ENCODE results near the gene CAMK1D.

The CAMK1D gene

DNA sequence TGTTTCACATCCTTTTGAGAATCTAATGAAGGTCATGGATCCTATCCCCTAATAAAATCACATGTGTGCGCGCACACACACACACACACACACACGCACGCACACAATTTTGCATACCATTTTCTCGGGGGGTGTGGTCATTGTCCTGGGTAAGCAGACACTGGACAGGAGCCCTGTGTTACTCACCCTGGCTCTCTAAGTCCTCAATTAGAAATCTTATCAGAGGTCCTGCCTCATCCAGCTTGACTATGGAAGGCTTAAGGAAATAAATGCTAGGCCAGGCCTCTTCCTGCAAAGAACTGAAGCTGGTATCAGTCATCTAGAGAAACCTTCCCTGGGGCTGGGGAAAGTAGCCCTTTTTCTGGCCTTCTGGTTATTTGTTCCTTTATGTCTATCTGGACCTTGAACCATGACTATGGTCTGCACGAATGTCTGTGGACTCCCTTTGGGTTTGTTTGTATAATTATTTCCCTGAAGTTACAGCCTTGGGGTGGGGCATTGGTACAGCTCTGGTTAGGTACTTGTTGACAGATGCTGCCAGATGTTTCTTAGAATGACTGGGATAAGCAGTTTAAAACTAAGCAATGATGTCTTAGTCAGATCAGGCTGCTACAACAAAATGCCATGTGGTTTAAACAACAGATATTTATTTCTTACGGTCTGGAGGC, 443.7 kb downstream of the CAMK1D start:
- peaks cover 34 to 63% of the 10 kb centered on the region in 2 donors for H3K36me3 Mint-ChIP-seq
- no peak overlapping the region for H3K27ac Mint-ChIP-seq
- DNase-seq, result no peak
- H3K27me3 Mint-ChIP-seq, result no peaks in the 10 kb centered on the region
- H3K4me3 Mint-ChIP-seq, result no peak overlapping the region
- H3K4me1 Mint-ChIP-seq, result no peaks in the 10 kb centered on the region
- no peaks in the 10 kb centered on the region for H3K9me3 Mint-ChIP-seq
- no peak for ATAC-seq (replicated peaks)

DNA sequence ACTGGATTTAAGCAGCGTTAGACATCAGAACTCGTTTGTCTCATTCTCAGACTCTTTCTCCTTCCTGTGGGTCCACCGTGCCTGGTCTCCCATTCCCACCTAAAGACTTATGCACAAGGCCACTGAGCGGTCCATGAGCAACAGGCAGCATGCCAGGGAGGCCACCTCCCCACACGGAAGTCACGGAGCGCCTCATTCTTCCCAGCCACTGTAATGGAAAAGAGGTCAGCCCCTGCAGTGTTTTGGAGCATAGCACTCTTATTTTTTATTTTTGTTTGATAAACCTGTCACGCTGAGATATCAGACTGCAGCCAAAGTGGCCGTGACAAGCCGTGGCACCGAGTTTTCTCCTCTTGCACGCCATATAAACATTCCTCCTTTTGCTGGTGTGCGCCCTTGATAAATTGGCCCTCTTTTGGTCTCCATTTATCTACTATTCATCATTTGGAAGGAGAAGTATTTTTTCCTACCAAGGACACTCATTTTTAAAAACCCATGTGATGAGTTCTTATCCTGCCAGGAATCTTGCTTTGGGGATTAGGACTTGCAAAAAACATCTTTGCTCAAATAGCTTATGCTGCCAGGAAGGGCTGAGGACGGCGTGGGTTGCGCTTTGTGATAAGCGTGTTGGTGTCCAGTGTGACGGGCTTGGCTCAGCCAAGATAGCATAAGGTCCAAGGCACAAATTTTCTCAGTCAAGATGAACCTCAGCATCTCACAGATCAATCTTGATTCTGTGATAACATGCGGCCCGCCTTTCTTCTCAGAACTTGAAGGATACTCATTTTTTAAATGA, 446.2 kb downstream of the CAMK1D start:
- DNase-seq (no peak), ATAC-seq (replicated peaks) (no peak)
- Mint-ChIP-seq H3K27me3 (no peaks in the 10 kb centered on the region), H3K27ac (no peak overlapping the region), H3K4me1 (no peaks in the 10 kb centered on the region), H3K36me3 (peaks cover 37 to 62% of the 10 kb centered on the region in 2 donors), H3K4me3 (no peak overlapping the region), H3K9me3 (no peaks in the 10 kb centered on the region)

DNA sequence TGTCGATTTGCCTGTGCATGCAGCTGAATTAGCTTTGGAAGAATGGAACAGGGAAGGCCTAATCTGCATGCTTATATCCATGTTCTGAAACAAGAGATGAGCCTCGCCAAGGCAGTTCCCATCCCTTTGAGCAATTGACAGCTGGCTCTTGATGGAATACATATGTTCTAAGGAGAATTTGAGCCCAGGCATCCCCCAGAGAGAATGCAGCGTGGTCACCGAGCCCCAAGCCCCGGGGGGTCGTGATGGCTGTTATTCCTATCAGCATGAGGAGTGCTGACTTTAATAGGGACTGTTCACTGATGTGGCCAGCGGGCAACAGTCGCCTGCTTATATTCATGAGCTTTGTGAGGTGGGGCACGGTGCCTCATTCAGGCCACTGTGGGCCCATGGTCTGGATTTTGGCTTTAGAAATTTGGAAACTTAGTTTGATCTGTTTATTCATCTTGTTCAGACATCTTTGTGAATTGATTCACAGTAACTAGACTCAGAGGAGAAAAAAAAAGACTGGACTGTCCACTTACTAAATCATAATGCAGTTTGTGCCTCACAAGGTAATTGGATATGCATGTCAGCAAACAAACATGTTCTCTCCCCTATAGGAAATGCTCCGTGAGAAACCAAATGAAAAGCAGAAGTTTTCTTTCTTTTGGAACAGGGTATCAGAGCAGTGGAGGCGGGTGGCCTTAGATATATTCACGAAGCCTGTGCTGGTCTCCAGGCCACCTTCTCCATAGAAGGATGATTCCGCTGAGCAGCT, 447.2 kb downstream of the CAMK1D start:
- no peaks in the 10 kb centered on the region for H3K4me1 Mint-ChIP-seq
- ATAC-seq (replicated peaks) (no peak), DNase-seq (no peak)
- no peak overlapping the region for H3K27ac Mint-ChIP-seq
- no peak overlapping the region for H3K4me3 Mint-ChIP-seq
- H3K27me3 Mint-ChIP-seq, result no peaks in the 10 kb centered on the region
- H3K9me3 Mint-ChIP-seq, result no peaks in the 10 kb centered on the region
- H3K36me3 Mint-ChIP-seq, result peaks cover 31 to 57% of the 10 kb centered on the region in 2 donors

DNA sequence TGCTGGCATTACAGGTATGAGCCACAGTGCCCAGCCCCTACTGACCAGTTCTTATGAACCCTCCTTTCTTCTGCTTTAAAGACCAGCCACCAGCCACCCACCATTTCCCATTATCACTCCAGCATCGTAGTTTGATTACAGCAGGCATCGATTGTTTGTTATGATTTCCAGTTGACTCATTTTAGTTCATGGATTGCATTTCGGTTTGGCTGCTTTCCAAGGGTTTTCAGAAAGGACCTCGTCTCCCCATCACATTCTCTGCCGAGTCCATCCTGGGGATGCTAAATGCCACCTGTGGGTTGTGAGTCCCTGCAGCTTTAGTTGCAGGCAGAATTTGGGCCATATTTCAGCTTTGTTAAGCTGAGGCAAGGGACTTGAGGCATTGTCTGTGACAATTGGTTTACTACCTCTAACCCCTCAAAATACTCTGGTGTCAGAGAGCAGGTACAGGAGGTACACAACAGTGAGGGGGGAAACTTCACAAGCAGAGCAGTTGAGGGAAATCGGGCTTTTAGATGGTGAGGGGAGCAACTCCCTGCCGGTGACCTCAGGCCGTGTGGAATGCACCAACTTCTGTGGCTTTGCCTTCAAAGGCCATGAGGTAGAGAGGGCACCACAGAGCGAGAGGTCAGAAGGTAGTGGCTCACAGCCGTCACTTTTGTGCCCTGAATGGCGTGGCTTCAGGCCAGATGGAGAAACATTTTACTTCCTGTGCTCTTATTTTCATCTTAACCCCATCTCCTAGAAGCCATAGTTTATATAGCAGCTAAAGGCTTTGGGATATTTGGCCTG, 448.3 kb downstream of the CAMK1D start:
- H3K27ac Mint-ChIP-seq, result no peak overlapping the region

DNA sequence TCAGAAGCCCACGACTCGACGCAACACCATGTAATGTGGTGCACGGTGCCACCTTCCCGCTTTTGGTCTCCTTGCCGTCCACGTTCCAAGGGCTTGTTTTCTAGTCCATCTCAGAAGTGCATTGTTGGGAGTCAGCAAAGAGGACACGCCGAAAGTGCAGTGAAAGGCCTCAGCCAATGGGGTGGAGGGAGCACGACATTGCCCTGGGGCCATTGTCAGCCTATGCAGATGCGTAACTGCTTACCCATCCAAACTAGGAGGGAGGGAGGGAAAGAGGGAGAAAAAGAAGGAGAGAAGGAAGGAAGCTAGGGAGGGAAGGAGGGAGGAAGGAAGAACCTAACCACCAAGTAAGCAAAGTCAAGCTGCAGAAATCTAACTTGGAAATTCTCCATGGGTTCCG, 449.8 kb downstream of the CAMK1D start:
- Mint-ChIP-seq H3K36me3 (peaks cover 26 to 47% of the 10 kb centered on the region in 2 donors), H3K27ac (no peak overlapping the region), H3K4me1 (no peaks in the 10 kb centered on the region), H3K27me3 (no peaks in the 10 kb centered on the region), H3K9me3 (no peaks in the 10 kb centered on the region), H3K4me3 (no peak overlapping the region)
- ATAC-seq (replicated peaks) (no peak), DNase-seq (no peak)

More for the DNA sequence above, 448.3 kb downstream of the CAMK1D start:
- no peak for ATAC-seq (replicated peaks)
- Mint-ChIP-seq H3K36me3 (peaks cover 32 to 58% of the 10 kb centered on the region in 2 donors), H3K9me3 (no peaks in the 10 kb centered on the region), H3K4me1 (no peaks in the 10 kb centered on the region), H3K27me3 (no peaks in the 10 kb centered on the region), H3K4me3 (no peak overlapping the region)
- no peak for DNase-seq

DNA sequence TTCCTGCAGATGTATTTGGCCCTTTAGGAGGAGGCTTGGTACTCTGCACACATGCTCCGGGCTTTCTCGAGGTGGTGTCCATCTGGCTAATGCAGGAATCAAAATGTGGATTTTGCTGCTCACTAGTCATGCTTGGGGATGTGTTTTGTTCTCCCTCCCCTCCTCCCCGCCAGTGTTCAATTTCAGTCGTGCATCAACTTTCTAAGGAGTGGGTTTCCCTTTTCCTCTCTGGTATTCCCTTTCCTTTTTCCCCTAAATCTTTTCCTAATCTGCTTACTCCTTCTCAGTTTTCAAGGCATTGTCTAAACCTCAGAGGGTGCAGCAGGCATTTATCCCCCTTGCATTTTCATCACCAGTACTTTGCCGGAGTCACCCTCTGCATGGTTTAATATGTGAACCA, 450.4 kb downstream of the CAMK1D start:
- ATAC-seq (replicated peaks) (no peak), DNase-seq (no peak)
- Mint-ChIP-seq H3K4me1 (no peaks in the 10 kb centered on the region), H3K4me3 (no peak overlapping the region), H3K27ac (no peak overlapping the region), H3K36me3 (peaks cover 25 to 45% of the 10 kb centered on the region in 2 donors), H3K9me3 (no peaks in the 10 kb centered on the region), H3K27me3 (no peaks in the 10 kb centered on the region)

DNA sequence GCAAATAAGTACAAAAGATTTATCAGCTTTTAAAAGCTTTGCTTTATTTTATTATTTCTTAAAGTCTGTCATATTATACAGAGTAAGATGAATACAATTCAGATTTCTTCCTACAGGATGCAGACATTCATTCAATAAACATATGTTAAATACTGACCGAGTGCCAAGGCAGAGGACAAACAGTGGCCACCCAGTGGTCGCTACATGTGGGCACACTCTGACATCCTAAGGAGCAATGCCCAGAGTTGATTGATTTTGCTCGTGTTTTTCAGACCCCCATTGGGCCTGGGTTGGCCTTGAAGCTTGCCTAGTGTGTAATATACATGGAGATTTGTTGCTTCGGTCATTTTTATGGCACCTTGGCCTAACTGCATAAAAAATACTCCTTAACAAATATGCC, 451.0 kb downstream of the CAMK1D start:
- Mint-ChIP-seq H3K9me3 (no peaks in the 10 kb centered on the region), H3K27me3 (no peaks in the 10 kb centered on the region), H3K4me3 (no peak overlapping the region)

DNA sequence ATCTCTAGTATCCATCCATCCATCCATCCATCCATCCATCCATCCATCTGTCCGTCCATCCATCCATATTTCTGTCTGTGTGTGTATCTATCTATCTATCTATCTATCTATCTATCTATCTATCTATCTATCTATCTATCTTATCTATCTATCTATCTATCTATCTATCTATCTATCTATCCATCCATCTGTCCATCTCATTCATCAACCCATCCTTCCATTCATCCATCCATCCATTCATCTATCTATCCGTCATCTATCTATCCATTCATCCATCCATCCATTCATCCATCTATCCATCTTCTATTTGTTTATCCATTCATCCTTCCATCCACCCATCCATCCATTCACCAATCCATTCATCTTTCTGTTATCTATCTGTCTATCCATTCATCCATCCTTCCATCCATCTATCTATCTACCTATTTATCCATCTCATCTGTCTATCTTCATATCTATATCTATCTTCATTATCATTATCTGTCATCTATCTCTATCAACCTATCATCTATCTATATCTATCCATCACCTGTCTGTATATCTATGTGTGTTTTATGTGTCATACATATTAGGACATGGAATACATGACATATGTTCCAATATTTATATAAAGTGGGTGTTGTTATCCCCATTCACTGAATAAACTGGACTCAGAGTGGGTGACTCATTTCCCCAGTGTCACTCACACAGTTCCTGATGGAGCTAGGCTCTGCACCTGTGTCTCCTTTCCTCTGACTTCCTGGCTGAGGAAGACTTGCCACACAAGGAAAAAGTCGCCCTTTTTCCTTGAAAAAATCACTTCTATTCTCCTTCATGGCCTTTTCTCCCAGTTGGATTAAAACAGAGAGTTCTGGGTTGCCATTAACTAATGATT, 452.1 kb downstream of the CAMK1D start:
- ATAC-seq (replicated peaks), result no peak
- H3K4me1 Mint-ChIP-seq, result peaks cover 0 to 2% of the 10 kb centered on the region in 2 donors
- no peak for DNase-seq
- H3K27ac Mint-ChIP-seq, result no peak overlapping the region
- peaks cover 19 to 39% of the 10 kb centered on the region in 2 donors for H3K36me3 Mint-ChIP-seq
- H3K4me3 Mint-ChIP-seq, result no peak overlapping the region
- no peaks in the 10 kb centered on the region for H3K9me3 Mint-ChIP-seq
- H3K27me3 Mint-ChIP-seq, result no peaks in the 10 kb centered on the region

More for the DNA sequence above, 451.0 kb downstream of the CAMK1D start:
- ATAC-seq (replicated peaks) (no peak), DNase-seq (no peak)
- peaks cover 20 to 39% of the 10 kb centered on the region in 2 donors for H3K36me3 Mint-ChIP-seq
- H3K27ac Mint-ChIP-seq, result no peak overlapping the region
- no peaks in the 10 kb centered on the region for H3K4me1 Mint-ChIP-seq

DNA sequence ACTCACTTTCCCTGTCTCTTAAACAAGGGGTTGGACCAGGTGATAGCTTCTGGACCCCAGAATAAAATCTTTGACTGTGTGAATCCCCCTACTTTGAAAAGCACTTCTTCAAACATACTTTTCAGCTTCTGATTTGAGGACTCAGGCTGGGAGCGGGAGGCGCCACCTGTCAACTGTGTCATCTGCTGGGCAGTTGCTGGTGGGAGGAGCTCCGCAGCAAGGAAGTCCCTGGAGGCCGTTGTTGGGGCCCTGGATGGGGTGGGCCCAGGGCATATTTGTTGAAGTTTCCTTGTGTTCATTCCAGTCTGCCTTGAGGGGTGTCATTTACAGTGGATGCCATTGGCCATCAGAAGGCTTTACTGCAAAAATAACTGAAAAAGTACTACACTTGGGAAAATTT, 454.4 kb downstream of the CAMK1D start:
- H3K36me3 Mint-ChIP-seq, result peaks cover 16 to 44% of the 10 kb centered on the region in 2 donors
- peaks cover 7% of the 10 kb centered on the region in 2 donors for H3K4me1 Mint-ChIP-seq
- H3K4me3 Mint-ChIP-seq, result no peak overlapping the region
- H3K9me3 Mint-ChIP-seq, result no peaks in the 10 kb centered on the region
- H3K27me3 Mint-ChIP-seq, result no peaks in the 10 kb centered on the region
- ATAC-seq (replicated peaks) (no peak), DNase-seq (no peak)
- no peak overlapping the region for H3K27ac Mint-ChIP-seq

DNA sequence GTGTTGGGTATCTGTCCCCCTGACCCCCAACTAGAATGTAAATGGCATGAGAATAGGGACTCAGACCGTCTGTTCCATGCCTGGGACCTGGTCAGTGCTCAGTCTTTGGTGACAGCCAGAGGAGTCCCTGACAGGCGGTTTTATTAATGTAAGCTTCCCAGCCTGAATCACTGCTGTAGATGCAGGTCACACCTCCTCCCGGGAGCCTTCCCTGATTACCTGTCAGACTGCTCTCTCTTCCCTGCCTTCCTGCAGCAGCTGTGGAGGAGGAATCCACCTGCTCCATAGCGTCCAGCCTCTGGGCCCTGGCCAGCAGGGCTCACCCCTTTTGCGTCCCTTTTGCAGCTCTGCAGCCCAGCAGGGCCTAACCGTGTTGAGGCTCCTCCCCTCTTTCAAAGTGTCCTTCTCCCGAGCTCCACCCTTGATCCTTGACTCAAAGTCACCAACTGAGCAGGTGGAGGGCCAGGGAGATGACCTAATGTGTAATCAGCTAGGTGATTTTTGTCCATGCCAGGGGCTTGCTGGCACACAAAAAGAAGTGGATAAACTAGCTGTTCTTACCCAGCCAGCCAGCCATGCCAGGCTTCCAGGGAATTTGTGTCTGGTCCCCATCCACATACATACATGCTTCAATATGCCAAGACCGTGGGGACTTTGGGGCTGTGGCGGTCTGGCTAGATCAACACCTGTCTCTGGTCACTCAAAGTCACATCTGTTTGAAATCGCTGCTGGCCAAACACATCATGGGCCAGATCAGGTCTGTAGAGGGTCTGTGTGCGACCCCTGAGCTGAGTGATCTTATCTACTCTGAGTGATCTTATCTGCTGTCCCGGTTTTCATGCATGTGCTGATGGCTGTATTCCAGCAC, 457.1 kb downstream of the CAMK1D start:
- Mint-ChIP-seq H3K27me3 (no peaks in the 10 kb centered on the region), H3K9me3 (no peaks in the 10 kb centered on the region), H3K4me1 (peaks cover 9 to 11% of the 10 kb centered on the region in 2 donors), H3K27ac (no peak overlapping the region), H3K36me3 (peaks cover 9 to 43% of the 10 kb centered on the region in 2 donors), H3K4me3 (no peak overlapping the region)
- DNase-seq, result no peak
- no peak for ATAC-seq (replicated peaks)

DNA sequence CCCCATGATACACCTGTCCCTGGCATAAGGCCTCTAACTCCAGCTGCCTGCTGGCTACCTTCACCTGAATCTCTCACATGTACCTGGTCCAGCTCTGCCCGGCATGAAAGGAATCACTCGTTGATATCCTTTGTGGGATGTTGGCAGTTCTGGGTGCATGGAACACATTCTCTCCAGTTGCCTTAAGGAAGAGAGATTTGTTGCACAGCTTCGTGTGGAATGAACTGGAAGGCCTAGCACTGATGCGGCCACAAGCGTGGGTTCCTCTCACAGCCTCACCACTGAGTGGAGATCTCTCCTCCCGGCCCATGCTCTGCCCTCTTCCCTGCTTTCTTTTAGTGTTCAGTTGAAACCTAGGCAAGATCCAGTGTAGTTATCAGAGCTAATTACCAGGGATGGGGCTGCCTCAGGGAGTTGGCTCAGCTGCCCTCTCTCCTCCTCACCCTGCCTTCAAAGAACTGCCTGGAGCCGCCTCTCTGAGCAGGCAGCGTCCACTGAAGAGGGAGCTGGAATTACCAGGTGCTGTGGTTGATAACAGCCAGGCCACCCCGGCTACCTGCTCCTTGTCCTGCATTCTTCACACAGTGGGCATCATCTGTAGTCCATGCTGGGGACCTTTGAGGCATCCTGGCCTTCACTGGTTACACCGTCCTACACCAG, 457.9 kb downstream of the CAMK1D start:
- H3K27ac Mint-ChIP-seq, result no peak overlapping the region
- H3K36me3 Mint-ChIP-seq, result peaks cover 12 to 47% of the 10 kb centered on the region in 2 donors
- ATAC-seq (replicated peaks), result no peak
- H3K4me1 Mint-ChIP-seq, result peaks cover 9 to 11% of the 10 kb centered on the region in 2 donors
- no peak for DNase-seq
- no peaks in the 10 kb centered on the region for H3K27me3 Mint-ChIP-seq
- H3K4me3 Mint-ChIP-seq, result no peak overlapping the region
- H3K9me3 Mint-ChIP-seq, result no peaks in the 10 kb centered on the region

DNA sequence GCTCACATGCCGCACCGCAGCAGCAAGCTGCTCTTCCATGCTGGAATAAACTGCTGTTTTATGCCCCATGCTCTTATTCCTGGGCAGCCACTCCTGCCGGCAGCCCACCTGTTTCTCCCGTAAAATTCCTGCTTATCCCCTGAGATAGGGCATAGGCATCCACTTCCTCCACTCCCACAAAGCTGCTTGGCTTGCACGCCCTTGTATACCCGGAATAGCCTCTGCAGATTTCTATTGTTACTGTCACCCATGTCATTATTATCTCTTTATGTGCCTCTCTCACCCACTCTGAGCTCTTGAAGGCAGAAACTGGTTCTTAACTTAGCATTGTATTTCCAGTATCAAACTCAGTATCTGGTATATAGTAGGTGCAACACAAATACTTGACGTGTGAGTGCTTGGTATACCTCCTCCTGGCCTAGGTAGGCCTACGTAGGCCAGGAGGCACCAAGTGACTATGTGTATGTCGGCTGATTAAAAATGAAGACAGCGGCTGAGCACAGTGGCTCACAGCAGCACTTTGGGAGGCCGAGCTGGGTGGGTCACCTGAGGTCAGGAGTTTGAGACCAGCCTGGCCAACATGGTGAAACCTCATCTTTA, 458.8 kb downstream of the CAMK1D start:
- Mint-ChIP-seq H3K27ac (peak overlapping the region; percentile 66), H3K4me3 (no peak overlapping the region), H3K27me3 (no peaks in the 10 kb centered on the region), H3K36me3 (peaks cover 16 to 51% of the 10 kb centered on the region in 2 donors), H3K4me1 (peaks cover 9 to 11% of the 10 kb centered on the region in 2 donors), H3K9me3 (no peaks in the 10 kb centered on the region)
- ATAC-seq (replicated peaks) (no peak), DNase-seq (no peak)
